ENCODE measurements around the gene TM9SF1. TPM values are rescaled to one million over a fixed set of nuclear protein-coding genes. Genes with fewer than 3 reads are reported as not detected.
A peak's percentile ranks its signal among the peaks of the same experiment; 100 is the strongest.

Gene TM9SF1
- total and polyA plus RNA-seq, 2 of the 13 experiments (the other 11 are each of a cell fraction or from before 2014, with no cell fraction given) = 83.2 to 110 TPM

DNA sequence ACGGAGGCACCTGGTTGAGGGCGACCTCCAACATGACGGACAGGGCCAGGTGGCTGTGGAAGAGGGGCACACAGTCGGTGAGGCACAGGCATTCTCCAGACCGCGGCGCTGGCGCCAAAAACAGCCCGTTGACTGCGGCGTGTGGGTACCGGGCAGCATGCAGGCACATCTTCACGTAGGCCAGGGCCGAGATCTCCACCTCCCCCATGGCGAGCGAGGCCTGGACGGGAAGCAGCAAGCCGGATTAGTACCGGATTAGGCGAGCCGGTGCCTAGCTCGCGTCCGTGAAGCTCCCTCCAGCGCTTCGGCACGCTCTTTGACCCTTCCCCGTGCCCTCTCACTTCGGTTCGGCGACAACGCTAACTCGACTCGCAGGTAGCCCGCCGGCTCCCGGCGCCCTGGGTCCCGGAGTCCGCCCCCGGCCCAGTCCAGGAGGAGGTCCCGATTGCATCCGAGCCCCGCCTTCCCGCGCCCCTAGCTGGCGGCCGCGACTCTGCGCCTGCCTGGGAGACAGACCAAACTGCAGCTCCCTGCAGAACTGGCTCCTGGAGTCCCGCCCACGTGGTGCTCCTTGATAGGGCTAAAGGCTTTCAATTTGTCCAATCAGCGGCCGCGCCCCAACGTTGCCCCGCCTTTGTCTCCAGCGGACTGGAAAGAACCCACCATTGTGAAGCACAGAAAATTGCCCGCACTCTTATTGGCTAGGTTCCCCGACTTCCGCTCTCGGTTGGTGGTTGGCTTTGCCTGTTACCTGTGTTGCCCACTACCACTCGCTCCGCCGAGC is 54.0 kb downstream of the TM9SF1 start, which contains the start of gene EMC9 (continued):
- TF ChIP-seq ASH2L (IDR thresholded peaks at IDR 0.05; ENCODE audit: insufficient read length, low read depth, low read length) (peak; percentile 95), NFIC (IDR thresholded peaks at IDR 0.05; ENCODE audit: low read length) (no peak), ZNF83 (CRISPR knock-in tag; IDR thresholded peaks at IDR 0.05; ENCODE audit: borderline replicate concordance) (peak; percentile 95), BCL6 (CRISPR knock-in tag; IDR thresholded peaks at IDR 0.05) (no peak; the same call in 1 of the 2 replicates), KDM5B (CRISPR knock-in tag; IDR thresholded peaks at IDR 0.05; ENCODE audit: borderline replicate concordance) (peak; percentile 99), ZNF430 (CRISPR knock-in tag; IDR thresholded peaks at IDR 0.05) (no peak), POLR2AphosphoS5 (IDR thresholded peaks at IDR 0.05; ENCODE audit: low read depth, low read length) (peak; percentile 94), SRSF9 (IDR thresholded peaks at IDR 0.05; ENCODE audit: borderline replicate concordance, insufficient read depth, low read depth, low read length, poor library complexity, severe bottlenecking) (no peak), PLRG1 (conservative IDR thresholded peaks at IDR 0.05) (no peak), SRSF4 (IDR thresholded peaks at IDR 0.05; ENCODE audit: low read depth, low read length, poor library complexity, severe bottlenecking) (no peak), TMF1 (CRISPR knock-in tag; IDR thresholded peaks at IDR 0.05; ENCODE audit: low read depth) (peak; percentile 91), DMTF1 (CRISPR knock-in tag; IDR thresholded peaks at IDR 0.05) (peak; percentile 97; the same call in 1 of the 2 replicates), TFDP1 (CRISPR knock-in tag; IDR thresholded peaks at IDR 0.05; ENCODE audit: borderline replicate concordance) (peak; percentile 72), RFX5 (IDR thresholded peaks at IDR 0.05; ENCODE audit: low read depth, low read length) (peak; percentile 95), ZMYM4 (CRISPR knock-in tag; IDR thresholded peaks at IDR 0.05) (no peak), ZNF207 (IDR thresholded peaks at IDR 0.05; ENCODE audit: borderline replicate concordance) (no peak), ZNF136 (CRISPR knock-in tag; IDR thresholded peaks at IDR 0.05; ENCODE audit: low read depth) (no peak; the same call in 1 of the 2 replicates), SIN3A (IDR thresholded peaks at IDR 0.05; ENCODE audit: borderline replicate concordance, low read depth, low read length) (peak; percentile 91; the same call in 1 of the 2 replicates)
- TF ChIP-seq, protein P1, sequence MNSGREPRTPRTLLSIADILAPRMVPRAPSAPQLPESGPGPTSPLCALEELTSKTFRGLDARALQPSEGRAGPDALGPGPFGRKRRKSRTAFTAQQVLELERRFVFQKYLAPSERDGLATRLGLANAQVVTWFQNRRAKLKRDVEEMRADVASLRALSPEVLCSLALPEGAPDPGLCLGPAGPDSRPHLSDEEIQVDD (CRISPR knock-in tag; IDR thresholded peaks at IDR 0.05; ENCODE audit: borderline replicate concordance) = peak; percentile 79; the same call in 1 of the 2 replicates
- TF ChIP-seq, protein P2, sequence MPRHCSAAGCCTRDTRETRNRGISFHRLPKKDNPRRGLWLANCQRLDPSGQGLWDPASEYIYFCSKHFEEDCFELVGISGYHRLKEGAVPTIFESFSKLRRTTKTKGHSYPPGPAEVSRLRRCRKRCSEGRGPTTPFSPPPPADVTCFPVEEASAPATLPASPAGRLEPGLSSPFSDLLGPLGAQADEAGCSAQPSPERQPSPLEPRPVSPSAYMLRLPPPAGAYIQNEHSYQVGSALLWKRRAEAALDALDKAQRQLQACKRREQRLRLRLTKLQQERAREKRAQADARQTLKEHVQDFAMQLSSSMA (CRISPR knock-in tag; IDR thresholded peaks at IDR 0.05) = peak; percentile 88; the same call in 1 of the 2 replicates
- TF ChIP-seq, protein P3, sequence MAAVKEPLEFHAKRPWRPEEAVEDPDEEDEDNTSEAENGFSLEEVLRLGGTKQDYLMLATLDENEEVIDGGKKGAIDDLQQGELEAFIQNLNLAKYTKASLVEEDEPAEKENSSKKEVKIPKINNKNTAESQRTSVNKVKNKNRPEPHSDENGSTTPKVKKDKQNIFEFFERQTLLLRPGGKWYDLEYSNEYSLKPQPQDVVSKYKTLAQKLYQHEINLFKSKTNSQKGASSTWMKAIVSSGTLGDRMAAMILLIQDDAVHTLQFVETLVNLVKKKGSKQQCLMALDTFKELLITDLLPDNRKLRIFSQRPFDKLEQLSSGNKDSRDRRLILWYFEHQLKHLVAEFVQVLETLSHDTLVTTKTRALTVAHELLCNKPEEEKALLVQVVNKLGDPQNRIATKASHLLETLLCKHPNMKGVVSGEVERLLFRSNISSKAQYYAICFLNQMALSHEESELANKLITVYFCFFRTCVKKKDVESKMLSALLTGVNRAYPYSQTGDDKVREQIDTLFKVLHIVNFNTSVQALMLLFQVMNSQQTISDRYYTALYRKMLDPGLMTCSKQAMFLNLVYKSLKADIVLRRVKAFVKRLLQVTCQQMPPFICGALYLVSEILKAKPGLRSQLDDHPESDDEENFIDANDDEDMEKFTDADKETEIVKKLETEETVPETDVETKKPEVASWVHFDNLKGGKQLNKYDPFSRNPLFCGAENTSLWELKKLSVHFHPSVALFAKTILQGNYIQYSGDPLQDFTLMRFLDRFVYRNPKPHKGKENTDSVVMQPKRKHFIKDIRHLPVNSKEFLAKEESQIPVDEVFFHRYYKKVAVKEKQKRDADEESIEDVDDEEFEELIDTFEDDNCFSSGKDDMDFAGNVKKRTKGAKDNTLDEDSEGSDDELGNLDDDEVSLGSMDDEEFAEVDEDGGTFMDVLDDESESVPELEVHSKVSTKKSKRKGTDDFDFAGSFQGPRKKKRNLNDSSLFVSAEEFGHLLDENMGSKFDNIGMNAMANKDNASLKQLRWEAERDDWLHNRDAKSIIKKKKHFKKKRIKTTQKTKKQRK (IDR thresholded peaks at IDR 0.05; ENCODE audit: low read length) = peak; percentile 79
